ENCODE measurements around the gene PRSS56.
"Not testable (repeated sequence)": the region's sequence is repeated elsewhere in the genome, so short reads cannot be mapped to it uniquely, and the experiment has no call there.

The PRSS56 gene

GRCh38 chr2:232525791-232526371, 5.7 kb downstream of the PRSS56 start, which contains the start of gene CHRND:
CHRND (plus strand) TSS chr2:232526160; CDS start chr2:232526216, 56 bp downstream.
- no peak for DNase-seq

GRCh38 chr2:232526372-232526941, 6.3 kb downstream of the PRSS56 start:
- no peak for DNase-seq

- DNase-seq, result no peak
These were observed 7.8 kb downstream of the PRSS56 start for GRCh38 chr2:232527905-232528470.

DNA sequence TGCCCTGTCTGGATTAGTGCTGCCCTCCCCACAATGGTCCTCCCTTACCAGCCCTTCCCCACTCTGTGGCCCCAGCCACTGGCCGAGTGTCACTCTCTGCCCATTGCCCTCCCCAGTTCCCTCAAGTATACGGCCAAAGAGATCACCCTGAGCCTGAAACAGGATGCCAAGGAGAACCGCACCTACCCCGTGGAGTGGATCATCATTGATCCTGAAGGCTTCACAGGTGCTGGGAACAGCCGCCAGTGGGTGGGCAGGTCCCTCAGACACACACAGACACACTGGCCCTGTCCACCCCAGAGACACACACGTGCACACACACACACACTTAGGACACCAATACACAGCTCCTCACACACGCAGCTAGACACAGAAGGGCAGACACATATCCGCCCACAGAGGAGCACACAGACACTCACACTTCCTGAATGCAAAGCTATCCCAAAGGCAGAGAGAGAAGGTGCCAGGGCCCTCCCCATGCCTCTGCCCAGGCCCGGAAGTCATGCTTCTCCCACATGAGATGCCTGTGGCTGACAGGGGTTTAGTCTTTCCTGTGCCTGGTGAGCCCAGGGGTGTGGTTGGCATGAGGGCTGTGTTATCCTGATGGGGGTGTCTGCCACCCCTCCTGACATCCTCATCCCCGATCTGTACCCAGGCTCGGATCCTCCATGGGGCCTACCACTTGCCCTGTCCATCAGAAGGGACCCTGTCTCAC, 8.7 kb downstream of the PRSS56 start:
- DNase-seq, result peak; percentile 31 to 68 (median 64)

DNA sequence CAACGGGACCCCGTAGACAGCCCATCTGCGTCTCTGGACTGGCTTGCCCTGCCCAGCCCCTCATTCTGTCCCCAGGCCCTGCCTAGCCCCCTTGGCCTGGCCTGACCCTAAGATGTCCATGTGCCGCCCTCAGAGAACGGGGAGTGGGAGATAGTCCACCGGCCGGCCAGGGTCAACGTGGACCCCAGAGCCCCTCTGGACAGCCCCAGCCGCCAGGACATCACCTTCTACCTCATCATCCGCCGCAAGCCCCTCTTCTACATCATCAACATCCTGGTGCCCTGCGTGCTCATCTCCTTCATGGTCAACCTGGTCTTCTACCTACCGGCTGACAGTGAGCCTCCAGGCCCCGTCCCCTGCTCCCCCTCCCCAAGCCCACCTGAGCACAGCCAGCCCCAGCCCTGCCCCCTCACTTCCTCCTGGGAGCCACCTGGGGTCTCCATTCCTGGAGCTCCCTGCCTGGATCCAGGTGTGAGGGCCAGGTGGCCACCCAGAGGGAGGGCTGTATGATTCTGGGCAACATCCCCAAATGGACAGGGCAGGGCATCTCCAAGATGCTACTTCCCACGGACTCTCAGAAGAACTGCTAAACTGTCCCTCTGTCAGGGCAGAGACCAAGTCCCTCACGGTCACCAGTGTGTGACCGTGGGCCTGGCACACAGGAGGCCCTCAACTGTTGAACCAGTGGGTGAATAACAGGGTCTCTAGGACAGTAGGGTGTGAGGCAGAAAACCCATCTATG, 9.8 kb downstream of the PRSS56 start:
- DNase-seq, result no peak

- no peak for DNase-seq
These were observed 10.6 kb downstream of the PRSS56 start for GRCh38 chr2:232530626-232531260.

GRCh38 chr2:232532419-232532818, 12.2 kb downstream of the PRSS56 start:
- DNase-seq, result no peak

DNA sequence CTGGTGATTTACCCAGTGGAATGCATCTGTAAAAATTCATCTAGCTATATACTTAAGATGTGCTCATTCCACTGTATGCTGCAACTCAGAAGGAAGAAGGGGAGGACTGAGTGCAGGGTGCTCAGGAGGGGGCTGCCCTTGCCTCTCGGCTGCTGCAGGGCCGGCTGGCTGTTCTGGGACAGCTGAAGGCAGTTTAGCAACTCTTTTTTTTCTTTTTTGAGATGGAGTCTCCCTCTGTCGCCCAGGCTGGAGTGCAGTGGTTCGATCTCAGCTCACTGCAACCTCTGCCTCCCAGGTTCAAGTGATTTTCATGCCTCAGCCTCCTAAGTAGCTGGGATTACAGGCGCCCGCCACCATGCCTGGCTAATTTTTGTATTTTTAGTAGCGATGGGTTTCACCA, 12.6 kb downstream of the PRSS56 start:
- not testable (repeated sequence) for DNase-seq

- DNase-seq, result no peak
These were observed 13.9 kb downstream of the PRSS56 start for GRCh38 chr2:232533944-232534710.

DNA sequence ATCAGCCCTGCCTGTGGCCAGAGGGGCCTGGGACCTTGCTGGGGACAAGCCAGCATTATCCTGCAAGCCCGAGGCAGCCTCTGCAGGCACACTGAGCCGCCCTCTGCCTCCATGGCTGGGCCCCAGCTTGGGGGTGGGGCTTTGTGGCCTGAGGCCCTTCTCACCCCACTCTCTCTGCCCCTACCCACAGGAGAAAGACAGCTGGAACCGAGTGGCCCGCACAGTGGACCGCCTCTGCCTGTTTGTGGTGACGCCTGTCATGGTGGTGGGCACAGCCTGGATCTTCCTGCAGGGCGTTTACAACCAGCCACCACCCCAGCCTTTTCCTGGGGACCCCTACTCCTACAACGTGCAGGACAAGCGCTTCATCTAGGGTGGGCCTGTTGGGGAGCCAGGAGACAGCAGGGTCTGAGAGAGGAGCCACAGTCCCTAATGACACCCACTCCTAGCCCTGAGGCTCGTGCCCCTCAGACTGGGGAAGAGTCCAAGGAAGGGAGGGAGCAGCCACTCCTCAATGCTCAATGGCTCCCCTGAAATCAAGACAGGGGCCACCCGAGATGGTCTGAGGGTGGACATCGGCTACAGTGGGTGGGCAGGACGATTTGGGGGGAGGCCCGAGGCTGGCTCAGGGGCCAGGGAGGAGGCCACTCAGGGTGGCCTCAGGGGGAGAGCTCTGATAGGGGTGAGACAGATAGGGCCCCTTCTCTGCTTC, 14.9 kb downstream of the PRSS56 start:
- DNase-seq, result no peak

- DNase-seq, result peak in 2 of 4 experiments; percentile 12 to 17
These were observed 15.8 kb downstream of the PRSS56 start for GRCh38 chr2:232535761-232536530.

- no peak for DNase-seq
These were observed 16.9 kb downstream of the PRSS56 start for GRCh38 chr2:232537079-232537478.

- no peak for DNase-seq
These were observed 17.3 kb downstream of the PRSS56 start for GRCh38 chr2:232537499-232537898.

GRCh38 chr2:232538671-232539070, 18.5 kb downstream of the PRSS56 start:
- DNase-seq, result peak; percentile 63 to 87 (median 84)

DNA sequence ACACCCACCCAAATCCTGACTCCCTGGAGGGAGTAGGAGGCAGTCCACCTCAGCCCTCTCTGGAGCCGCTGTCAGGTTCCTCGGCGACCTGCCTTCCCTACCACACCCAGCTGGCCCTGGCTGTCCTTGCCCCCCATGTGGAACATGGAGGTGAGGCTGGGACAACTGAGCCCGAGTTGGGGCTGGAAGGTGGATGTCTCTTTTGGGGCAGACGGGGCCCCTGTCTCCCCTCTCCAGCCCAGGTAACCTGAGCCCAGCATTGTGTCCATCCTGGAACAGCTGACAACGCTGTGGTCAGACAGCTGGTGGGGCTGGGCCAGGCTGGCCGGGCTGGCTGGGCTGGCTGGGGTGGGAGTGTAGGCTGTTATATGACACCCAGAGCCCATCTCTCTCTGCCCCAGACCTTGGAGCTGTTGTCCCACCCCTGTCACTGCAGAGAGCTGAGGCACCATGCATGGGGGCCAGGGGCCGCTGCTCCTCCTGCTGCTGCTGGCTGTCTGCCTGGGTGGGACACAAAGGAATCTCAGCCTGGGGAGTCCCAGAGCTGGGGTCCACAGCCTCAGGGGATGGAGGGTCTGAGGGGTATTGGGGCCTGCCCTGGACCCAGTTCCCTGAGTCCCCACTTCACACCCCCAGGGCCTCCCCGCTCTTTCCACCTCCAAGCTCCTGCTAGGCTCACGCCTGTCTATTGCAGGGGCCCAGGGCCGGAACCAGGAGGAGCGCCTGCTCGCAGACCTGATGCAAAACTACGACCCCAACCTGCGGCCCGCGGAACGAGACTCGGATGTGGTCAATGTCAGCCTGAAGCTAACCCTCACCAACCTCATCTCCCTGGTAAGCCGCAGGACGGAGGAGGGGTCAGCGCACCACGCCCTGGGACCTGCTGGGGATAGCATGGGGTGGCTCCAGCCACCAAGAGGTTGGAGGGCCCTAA, 19.4 kb downstream of the PRSS56 start, which contains the start of gene CHRNG:
TSS of gene CHRNG (plus strand) at position 395 of the 934 bp plus-strand sequence. CDS start at position 451, 56 bp downstream.
- no peak for DNase-seq

DNA sequence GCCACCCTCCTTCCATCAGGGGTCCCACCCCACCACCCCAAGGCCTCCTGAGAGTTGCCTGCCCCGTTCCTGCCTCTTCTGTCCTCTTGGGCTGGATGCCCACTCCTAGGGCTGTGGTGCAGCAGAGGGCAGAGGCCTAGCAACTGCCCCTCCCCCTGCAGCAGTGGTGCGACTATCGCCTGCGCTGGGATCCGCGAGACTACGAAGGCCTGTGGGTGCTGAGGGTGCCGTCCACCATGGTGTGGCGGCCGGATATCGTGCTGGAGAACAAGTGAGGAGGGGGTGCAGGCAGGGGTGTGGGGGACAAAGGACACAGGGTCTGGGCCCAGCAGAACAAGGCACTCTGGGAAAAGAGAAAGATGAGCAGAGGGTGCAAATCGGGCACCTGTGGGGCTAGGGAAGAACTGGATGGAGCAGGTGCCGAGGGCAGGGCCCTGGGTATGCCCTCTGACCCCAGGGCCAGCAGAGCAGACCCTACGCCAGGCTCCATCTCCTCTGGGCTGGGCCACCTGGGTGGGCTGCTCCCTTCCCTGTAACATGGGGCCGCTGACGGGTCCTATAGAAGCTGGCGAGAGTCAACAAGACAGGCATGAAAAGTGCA, 20.4 kb downstream of the PRSS56 start:
- no peak for DNase-seq

GRCh38 chr2:232541195-232541960, 21.2 kb downstream of the PRSS56 start:
- DNase-seq, result peak; percentile 17 to 56 (median 35)
